NCI-H2196 (cell line): ENCODE measurements around the gene NPVF.

Source experiments
- DNase-seq: peaks from one replicate; lab custom pipeline; 2025; ENCODE audit not compliant: unreplicated experiment; lab: John Stamatoyannopoulos, UW

The NPVF gene

DNA sequence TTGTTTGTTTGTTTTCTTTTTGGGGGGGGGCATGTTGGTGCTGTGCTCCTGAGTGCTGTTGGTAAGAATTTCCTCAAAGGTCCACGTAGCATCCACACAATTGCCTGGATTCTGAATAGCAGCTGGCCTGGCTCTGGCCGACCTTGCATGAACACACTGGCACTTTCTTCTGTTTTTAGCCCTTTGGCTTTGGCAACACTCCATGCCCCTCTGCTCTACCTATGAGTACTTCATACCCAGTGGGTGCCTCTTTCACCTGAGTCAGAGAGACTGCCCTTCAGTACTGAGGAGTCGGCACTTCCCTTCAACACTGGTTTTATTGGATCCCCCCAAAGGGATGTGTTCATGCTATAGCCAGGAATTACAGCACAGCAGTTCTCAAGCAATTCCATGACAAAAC, 7.2 kb upstream of the NPVF start:
- no peak for DNase-seq

DNA sequence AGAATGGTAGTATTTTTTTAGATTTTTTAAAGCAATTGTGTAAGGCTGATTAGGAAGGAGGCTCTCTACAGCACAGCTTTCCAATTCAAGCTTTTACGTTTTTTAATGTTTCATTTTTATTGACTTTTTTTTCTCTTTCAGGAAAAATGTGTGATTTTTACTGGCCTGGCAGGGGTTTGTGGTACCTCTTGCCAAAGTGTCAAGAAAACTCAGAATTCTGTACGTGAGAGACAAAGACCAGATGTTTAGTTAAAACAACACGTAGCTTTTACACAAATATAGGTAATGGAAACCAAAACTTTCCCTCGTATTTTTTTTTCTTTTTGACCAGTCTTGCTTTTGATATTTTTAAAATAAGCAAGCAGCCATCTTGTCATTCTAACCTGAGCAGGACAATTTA, 6.0 kb upstream of the NPVF start:
- DNase-seq: no peak

DNA sequence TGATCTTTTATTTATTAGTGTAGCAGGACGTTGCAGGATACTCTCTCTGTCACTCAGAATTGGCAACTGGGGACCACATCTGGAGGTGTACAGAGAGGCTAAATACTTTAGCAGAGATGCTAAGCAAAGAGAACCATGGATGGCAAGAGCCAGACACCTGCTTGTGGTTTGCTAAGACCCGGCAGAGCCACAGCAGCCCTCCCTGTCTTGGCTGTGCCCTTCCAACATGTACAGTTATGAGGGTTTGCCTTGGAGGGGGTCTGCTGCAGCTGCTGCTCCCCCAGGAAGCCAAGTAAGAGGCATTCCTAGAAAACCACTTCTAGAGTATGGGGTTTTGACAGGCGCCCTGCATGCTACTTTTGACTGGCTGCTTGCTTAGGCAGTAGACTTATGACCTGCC, 5.1 kb downstream of the NPVF start:
- DNase-seq: no peak

DNA sequence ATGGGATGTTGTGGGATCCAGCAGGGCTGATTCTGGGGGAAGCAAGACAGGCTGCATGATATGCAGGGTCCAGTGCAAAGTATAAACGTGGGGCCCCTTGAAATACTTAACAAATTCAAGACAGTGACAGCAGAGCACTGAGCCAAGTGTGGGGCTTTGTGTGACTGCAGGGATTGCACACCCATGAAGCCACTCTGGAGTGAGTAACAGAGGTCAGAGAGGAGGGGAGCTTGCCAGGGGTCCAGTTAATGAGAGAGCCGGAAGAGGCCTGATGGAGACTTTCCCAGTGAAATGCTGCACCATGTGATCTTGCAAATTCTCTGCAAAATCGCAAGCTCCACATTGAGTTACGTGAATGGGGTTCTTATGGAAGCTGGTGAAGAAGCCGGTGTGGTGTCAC, 5.6 kb downstream of the NPVF start:
- no peak for DNase-seq

DNA sequence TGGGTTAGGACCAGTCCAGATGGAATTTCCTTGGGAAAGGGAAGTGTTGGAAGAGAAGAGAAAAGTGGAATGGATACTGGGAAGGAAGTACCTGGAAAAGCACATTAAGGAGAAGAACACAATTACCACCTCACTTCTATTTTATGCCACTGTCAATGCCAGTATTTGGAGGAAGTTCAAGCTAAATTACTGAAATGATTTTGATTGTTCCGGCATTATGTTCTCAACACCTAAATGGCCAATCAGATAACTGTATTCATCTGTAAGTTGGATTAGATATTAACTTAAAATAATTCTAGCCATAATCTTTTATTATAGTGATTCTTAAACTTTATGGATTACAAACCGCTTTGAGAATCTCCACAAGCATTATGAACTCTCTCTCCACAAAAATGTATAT, 7.3 kb downstream of the NPVF start:
- DNase-seq: no peak

DNA sequence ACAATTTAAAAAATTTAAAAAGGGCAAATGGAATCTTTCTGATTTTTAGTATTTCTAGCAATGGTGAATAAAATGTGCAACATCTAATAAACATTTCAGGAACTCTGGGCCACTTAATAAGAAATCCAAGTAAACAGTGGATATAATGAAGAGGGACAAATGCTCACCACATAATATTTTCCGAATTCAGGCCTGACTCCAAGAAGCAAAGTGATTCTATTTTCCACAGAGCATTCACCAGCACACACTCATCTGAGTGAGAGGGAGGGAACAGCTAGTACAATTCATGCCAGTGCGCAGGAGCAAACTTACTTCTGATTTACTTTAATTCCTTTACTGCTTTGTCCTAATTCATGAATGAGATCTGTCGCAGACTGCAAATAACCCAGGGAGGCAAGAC, 10.1 kb downstream of the NPVF start:
- no peak for DNase-seq

DNA sequence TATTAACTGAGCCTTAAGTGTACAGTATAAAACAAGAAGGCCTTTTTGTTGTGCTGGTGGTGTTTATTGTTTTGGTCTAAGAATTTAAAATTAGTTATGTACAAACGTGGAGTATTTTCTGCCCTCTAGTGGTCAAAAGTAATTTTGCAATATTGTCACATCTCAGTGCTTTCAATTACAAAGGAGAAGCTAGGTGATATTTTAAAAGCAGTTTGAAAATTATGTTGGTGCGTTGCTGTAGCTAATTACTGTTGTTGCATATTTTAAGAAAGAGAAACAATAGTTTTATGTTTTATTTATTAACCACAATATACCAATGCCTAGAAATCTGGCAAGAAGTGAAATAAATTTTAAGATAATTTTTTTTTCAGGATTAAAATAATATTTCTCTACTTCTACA, 11.4 kb downstream of the NPVF start:
- peak; percentile 62 for DNase-seq

DNA sequence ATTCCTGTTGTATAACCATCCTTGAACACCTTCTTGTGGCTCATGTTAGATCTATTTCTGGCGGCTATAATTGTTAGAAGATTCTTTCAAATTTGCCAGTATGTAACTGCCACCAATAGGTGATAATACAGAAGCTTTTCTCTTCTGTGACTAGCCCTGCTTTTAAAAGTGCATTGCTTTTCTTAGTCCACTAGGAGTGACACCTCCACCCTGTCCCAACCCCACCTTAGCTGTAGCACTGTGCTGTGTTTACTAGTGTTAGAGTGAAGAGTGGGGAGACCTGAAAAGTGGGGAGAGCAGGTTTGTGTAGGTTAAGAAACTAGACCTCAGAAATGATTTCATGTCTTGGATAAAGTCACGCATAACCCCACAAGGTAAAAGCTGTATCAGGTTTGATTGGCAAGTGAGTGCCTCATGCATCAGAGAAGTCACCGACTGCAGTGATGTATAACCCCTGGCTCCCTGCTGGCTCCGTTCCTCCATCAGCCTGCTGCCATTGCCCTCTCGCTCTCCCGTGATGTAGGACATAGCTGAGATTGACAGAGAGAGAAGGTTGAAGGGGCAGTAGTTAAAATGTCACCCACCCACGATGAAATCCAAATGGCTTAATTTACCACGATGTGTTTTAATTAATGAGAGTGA, 12.5 kb downstream of the NPVF start:
- DNase-seq: no peak

DNA sequence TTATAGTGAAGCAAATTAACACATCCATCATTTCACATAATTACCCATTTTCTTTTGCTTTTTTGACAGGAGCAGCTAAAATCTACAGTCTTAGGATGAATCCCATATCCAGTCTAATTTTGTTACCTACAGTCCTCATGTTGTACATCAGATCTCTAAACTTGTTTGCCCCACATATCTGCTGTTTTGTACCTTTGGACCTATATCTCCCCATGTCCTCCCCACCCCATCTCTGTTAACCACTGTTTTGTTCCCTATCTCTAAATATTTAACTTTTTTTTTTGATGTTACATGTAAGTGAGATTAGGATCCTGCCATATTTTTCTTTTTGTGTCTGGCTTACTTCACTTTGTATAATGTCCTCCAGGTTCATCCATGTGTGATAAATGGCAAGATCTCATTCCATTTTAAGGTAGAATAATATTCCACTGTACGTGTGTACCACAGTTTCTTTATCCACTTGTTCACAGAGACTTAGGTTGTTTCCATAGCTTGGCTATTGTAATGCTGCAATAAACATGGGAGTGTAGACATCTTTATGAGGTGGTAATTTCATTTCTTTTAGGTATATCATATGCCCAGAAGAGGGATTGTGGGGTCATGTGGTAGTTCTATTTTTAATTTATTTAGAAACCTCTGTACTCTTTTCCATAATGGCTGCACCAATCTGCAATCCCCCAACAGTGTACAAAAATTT, 19.6 kb downstream of the NPVF start:
- no peak for DNase-seq

DNA sequence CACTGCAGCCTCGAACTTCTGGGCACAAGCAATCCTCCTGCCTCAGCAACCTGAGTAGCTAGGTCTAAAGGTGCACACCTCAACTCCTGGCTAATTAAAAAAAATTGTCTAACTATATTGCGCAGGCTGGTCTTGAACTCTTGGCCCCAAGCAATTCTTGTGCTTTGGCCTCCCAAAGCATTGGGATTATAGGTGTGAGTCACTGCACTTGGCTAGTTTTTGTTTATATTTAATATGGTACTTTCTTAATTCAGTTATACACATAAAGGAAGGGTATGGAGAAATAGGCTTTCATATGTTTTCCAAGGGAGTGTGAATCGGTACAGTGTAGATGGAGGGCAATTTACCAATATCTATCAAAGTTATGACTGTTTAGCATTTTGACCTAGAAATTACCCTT, 20.4 kb downstream of the NPVF start:
- no peak for DNase-seq

DNA sequence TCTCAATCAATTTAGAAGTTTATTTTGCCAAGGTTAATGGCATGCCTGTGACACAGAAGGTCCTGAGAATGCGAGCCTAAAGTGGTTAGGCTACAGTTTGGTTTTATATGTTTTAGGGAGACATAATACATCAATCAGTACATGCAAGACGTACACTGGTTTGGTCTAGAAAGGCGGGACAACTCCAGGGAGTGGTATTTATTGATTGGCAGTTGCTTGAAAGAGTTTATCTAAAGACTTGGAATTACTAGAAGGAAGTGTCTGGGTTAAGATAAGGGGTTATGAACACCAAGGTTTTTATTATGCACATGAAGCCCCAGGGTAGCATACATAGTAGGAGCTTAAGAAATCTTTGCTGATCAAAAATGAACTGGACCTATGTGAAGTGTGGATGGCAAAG, 21.5 kb downstream of the NPVF start:
- no peak for DNase-seq

DNA sequence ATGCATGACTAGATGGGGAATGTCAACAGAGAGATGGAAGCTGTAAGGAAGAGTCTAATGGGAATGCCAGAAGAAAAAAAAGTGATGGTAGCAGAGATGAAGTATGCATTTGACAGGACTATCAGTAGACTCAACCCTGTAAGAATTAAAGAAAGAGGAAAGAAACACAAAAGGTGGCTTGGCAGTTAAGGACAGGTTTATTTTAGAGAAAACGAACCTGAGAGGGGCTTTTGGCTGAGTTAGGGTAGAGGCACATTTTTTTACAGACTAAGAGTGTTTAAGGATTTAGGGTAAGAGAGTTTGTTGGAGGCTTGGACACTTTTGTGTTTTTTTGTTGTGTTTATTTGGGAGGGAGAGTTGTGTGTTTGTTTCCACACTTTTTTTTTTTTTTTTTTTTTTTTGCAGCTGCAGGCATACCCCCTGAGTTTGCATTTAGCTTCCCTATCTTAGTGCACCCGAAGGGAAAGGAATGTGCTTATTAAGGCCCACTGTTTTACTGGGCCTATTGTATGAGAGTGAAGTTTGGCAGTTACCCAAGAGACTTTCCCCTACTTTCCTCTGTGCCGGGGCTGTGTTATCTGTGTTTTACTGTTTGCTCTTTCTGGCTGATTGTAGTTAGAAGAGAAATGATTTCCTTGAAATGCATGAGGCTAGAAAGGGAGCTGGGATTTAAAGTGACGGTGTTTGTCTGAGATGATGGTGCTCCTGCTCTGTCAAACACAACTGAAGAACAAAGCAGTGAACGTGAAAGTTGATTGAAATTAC, 32.0 kb downstream of the NPVF start:
- DNase-seq: no peak

DNA sequence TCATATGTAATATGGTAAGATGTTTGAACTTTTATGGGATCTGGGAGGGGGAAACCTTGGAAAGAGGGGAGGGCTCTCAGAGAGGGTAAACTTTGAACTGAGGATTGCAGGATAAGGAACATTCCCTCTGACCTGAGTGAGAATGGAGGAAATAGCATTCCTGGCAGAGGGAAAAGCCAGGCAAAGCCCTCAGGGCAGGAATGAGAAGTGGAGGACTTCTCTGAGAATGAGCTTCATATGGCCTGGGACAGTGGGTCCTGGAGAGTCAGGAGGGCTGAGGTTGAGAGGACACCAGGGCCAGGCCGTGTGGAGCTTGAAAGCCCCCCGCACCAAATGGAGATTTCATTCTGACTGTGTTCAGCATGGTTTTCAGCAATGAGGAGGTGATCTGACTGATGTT, 34.2 kb downstream of the NPVF start:
- DNase-seq: no peak

DNA sequence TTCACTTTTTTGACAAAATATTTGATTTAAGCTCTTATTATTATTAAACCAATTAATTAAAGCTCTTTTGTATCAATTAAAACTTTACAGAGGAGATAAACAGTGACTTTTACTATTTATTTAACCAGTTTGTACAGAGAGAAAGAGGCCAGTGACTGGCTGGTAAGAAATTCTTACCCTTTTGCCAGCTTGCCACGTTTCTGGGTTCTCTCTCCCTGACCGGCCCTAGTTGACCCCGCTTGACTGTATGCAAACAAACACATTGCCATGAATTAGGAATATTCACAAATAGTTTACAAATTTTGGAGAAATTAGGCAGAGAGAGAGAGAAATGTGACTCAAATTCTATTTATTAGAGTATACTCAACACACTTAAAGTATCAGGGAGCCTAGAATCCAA, 36.2 kb downstream of the NPVF start:
- DNase-seq: no peak

DNA sequence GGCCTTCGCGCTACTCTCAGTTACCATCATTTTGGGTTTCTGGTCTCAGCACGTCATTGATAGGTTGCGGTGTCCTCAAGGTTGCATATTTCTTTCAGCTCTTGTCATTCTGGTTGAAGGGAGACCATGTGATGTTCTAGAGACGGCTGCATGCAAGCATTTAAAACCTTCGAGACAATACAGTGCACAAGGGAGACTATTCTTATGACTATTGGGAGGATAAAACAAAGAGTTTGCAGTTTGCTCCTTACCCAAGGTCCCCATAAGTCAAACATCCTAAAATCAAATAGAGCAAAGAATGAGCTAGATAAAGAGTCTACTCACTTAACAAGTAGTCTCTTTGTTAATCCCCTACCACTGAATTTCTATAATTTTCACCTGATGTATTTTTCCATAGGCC, 39.1 kb downstream of the NPVF start:
- no peak for DNase-seq

DNA sequence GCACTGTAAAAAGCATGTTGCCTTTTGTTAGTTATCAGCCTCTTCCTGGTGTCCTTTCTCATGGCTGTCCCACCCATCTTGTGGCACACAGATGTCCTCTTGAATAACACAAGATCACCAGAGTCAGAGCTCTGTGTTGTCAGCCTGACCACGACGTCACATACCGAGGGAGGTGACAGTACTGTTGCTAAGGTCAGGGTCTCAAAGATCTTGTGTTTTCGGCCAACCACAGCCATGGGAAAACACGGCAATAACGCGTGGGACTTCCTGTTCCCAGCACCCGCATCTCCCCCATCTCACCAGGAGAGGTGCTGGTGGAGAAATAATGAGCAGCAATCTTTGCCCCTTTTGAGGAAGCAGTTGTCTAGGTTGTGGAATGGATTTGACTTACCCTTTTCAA, 40.4 kb downstream of the NPVF start:
- no peak for DNase-seq

DNA sequence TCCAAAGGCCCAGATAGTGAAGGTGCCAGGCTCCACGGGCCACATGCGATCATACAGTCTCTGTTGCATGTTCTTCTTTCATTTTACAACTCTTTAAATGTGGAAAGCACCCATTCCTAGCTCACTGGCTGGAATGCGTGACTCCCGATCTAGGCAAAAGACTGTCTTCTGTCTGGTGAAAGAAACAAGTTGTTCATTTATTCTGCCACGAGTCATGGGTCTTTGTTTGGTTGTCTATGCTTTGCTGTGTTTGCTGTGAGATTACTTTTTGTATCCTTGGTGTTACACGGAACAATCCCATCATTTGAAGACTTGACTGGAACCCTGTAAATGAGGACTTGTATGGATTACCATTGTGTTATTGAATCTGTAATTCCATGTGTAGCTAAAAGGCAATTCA, 41.9 kb downstream of the NPVF start:
- DNase-seq: no peak

DNA sequence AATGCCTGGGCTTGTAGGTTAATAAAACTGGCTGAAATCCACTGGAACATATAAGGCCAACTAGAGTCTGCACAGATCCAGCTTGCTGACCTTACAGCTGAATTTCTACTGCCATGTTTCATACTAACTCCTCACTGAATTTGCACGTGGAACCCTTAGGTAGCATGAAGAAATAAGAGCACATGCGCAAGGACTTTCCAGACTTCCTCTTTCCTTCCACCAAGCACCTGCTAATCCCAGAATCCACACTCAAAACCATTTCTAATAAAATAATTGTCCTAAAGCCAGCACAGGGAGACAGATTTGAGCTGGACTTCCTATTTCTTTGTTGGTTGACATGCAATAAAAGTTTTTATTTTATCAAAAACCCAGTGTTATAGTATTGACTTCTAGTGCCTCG, 46.8 kb downstream of the NPVF start:
- DNase-seq: no peak

DNA sequence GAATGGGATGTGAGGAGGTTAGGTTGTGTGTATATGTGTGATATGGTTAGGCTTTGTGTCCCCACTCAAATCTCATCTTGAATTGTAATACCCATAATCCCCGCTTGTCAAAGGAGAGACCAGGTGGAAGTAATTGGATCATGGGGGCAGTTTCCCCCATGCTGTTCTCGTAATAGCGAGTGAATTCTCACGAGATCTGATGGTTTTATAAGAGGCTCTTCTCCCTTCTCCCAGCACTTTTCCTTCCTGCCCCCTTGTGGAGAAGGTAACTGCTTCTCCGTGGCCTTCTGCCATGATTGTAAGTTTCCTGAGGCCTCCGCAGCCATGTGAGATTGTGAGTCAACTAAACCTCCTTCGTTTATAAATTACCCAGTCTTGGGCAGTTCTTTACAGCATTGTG, 47.3 kb downstream of the NPVF start:
- no peak for DNase-seq

DNA sequence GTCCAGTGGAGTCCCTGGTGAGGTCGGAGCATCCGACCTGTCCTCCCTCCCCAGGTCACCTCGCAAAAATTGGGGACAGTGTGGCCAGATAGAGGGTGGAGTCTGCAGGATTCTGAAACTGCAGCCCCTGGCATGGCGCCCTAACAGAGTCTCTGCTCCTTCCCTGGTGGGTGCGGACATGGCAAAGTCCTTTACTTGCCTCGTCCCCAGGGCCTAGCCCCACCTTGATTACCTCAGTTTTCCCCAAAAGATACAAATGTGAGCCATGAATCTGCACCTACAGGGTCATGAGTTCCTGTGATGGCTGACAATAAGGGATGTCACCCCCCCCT, 47.7 kb downstream of the NPVF start:
- no peak for DNase-seq

DNA sequence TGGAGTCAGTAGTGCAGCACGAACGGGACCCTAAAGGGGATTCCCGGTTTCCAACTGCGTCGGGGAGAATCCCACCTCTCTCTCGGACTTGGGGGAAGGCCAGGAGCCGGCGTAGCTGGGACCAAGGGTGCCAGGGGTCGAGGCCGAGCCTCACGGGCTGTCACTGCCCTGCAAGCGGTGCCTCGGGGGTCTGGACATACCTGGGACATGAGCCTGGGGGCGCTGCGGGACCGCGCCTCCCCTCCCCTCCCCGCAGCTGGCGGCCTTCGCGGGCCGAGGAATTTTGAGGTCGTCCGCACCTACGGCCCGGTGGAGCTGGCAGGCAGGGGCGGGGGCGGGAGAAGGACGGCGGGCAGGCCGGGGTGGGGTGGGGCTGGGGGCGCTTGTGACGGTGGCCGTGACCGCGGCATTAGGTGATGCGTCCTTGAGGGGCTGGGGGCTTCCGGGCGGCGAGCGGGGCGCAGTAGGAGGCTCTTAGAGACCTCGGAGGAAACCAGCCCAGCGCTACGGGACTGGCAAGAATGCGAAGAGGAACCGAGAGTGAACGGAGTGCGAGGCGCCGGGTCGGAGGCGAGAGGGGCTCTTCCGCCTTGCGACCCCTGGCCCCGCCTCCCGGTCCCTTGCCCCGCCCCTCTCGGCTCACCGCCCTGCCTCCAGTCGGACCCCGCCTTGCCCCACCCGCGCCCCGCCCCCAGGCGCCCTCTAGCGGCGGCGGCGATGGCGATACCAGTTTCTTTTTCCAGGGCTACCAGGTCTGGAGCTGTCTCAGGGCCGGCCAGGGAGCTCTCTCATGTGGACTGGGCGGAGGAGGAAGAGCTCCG, 48.3 kb downstream of the NPVF start:
- peak; percentile 83 for DNase-seq

DNA sequence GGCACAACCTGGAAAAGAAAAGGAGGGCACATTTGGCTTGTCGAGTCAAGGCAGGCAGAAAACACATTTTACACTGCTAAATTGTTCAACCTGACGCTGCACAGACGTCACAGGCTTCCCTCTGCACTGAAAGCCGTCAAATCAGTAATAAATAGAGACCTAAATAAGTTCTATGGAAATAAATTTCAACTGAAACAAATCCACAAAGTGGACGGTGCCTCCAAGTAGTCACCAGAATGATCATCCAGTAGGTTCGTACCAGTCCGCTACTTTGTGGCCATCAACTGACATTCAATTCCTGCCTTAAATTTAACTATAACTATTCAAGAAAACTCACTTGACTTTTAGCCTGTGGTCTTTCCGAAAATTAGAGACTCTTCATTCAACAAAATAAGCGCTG, 49.0 kb downstream of the NPVF start:
- no peak for DNase-seq
